HEK293 (cell line): ENCODE measurements around the gene FCN3.

Experiments
- CTCF ChIA-PET: fragments of 350-600 bp; formaldehyde crosslinking; extraction: SDS; loops from one replicate; lab custom pipeline; 2021; ENCODE audit warnings: antibody characterized with exemption; lab: Yijun Ruan, JAX
- POLR2A ChIA-PET: fragments of 300-600 bp; formaldehyde crosslinking; extraction: SDS; loops from one replicate; lab custom pipeline; 2020; ENCODE audit warnings: antibody characterized with exemption, inconsistent platforms; lab: Yijun Ruan, JAX
- H3K27ac ChIP-seq: fragments of 200-500 bp; sonication (Bioruptor generic); 2 replicates; pipeline ENCODE4 v1.5.1; 2014; ENCODE audit warnings: low read depth, low read length, control low read depth, inconsistent platforms; ENCODE audit errors: extremely low read depth
- H3K36me3 ChIP-seq, 2 experiments: fragments of 200-500 bp in 1 of 2; sonication (Bioruptor generic) in 1 of 2; 1 replicate in 1 of 2; 2 replicates in 1 of 2; pipeline ENCODE4 v1.5.1; 2014 to 2017; ENCODE audit warnings: inconsistent platforms in 2 of 2, low read length in 2 of 2; ENCODE audit not compliant: control insufficient read depth in 2 of 2, insufficient read depth in 1 of 2
- H3K4me1 ChIP-seq: fragments of 200-500 bp; sonication (Bioruptor generic); 2 replicates; pipeline ENCODE4 v1.5.1; 2014; ENCODE audit warnings: mild to moderate bottlenecking, low read length, inconsistent platforms; ENCODE audit not compliant: control insufficient read depth, insufficient read depth
- H3K4me3 ChIP-seq: 2 replicates; pipeline ENCODE4 v1.5.1; 2011; ENCODE audit warnings: low read depth, mild to moderate bottlenecking, control low read depth, low read length, moderate library complexity
- H3K9me3 ChIP-seq: fragments of 200-500 bp; sonication (Bioruptor generic); 2 replicates; pipeline ENCODE4 v1.5.1; 2014; ENCODE audit warnings: low read depth, low read length, inconsistent platforms; ENCODE audit not compliant: control insufficient read depth, insufficient read depth
- FEZF1 ChIP-seq: fragments of 450-650 bp; formaldehyde crosslinking; IDR thresholded peaks from 2 replicates; pipeline ENCODE4 v1.5.1; 2016; ENCODE audit warnings: missing biosample characterization, missing genetic modification characterization
- GFI1B ChIP-seq: fragments of 450-650 bp; formaldehyde crosslinking; IDR thresholded peaks from 2 replicates; pipeline ENCODE4 v1.5.1; 2016; ENCODE audit warnings: missing biosample characterization, missing genetic modification characterization
- GLIS1 ChIP-seq: fragments of 450-650 bp; formaldehyde crosslinking; IDR thresholded peaks from 2 replicates; pipeline ENCODE4 v1.5.1; 2016; ENCODE audit warnings: missing biosample characterization, missing genetic modification characterization
- PRDM1 ChIP-seq: fragments of 450-650 bp; formaldehyde crosslinking; IDR thresholded peaks from 2 replicates; pipeline ENCODE4; 2016; ENCODE audit warnings: missing biosample characterization, missing genetic modification characterization
- TRIM28 ChIP-seq: IDR thresholded peaks from 2 replicates; pipeline ENCODE4 v1.6.1; 2011; ENCODE audit warnings: low read length, control low read depth, borderline replicate concordance
- WT1 ChIP-seq: fragments of 450-650 bp; formaldehyde crosslinking; IDR thresholded peaks from 2 replicates; pipeline ENCODE4 v1.5.1; 2016; ENCODE audit warnings: missing biosample characterization, missing genetic modification characterization
- ZEB2 ChIP-seq: fragments of 450-650 bp; formaldehyde crosslinking; IDR thresholded peaks from 2 replicates; pipeline ENCODE4 v1.5.1; 2016; ENCODE audit warnings: missing biosample characterization, missing genetic modification characterization
- ZNF114 ChIP-seq: fragments of 450-650 bp; formaldehyde crosslinking; IDR thresholded peaks from 2 replicates; pipeline ENCODE4 v1.5.0; 2017; ENCODE audit warnings: missing biosample characterization, missing genetic modification characterization
- ZNF121 ChIP-seq: fragments of 450-650 bp; formaldehyde crosslinking; IDR thresholded peaks from 2 replicates; pipeline ENCODE4 v1.5.1; 2016; ENCODE audit warnings: missing biosample characterization, missing genetic modification characterization
- ZNF132 ChIP-seq: fragments of 450-650 bp; formaldehyde crosslinking; IDR thresholded peaks from 2 replicates; pipeline ENCODE4 v1.5.1; 2017; ENCODE audit warnings: missing biosample characterization, missing genetic modification characterization, borderline replicate concordance
- ZNF138 ChIP-seq: fragments of 450-650 bp; formaldehyde crosslinking; IDR thresholded peaks from 2 replicates; pipeline ENCODE4 v1.5.1; 2016; ENCODE audit warnings: missing biosample characterization, missing genetic modification characterization, borderline replicate concordance
- ZNF157 ChIP-seq: fragments of 450-650 bp; formaldehyde crosslinking; IDR thresholded peaks from 2 replicates; pipeline ENCODE4 v1.5.1; 2016; ENCODE audit warnings: missing biosample characterization, missing genetic modification characterization
- ZNF404 ChIP-seq: fragments of 450-650 bp; formaldehyde crosslinking; IDR thresholded peaks from 2 replicates; pipeline ENCODE4 v1.5.1; 2017; ENCODE audit warnings: missing biosample characterization, missing genetic modification characterization
- ZNF426 ChIP-seq: fragments of 450-650 bp; formaldehyde crosslinking; IDR thresholded peaks from 2 replicates; pipeline ENCODE4 v1.5.1; 2017; ENCODE audit warnings: missing biosample characterization, missing genetic modification characterization, mild to moderate bottlenecking, inconsistent platforms, moderate library complexity
- ZNF544 ChIP-seq: fragments of 450-650 bp; formaldehyde crosslinking; IDR thresholded peaks from 2 replicates; pipeline ENCODE4 v1.5.0; 2017; ENCODE audit warnings: missing biosample characterization, missing genetic modification characterization
- ZNF600 ChIP-seq: fragments of 450-650 bp; formaldehyde crosslinking; IDR thresholded peaks from 2 replicates; pipeline ENCODE4 v1.5.1; 2016; ENCODE audit warnings: missing biosample characterization, missing genetic modification characterization
- ZNF610 ChIP-seq: fragments of 450-650 bp; formaldehyde crosslinking; IDR thresholded peaks from 2 replicates; pipeline ENCODE4 v1.5.1; 2016; ENCODE audit warnings: missing biosample characterization, missing genetic modification characterization, borderline replicate concordance
- ZNF785 ChIP-seq: fragments of 450-650 bp; formaldehyde crosslinking; IDR thresholded peaks from 2 replicates; pipeline ENCODE4 v1.5.1; 2016; ENCODE audit warnings: missing biosample characterization, missing genetic modification characterization
- ZNF791 ChIP-seq: fragments of 450-650 bp; formaldehyde crosslinking; IDR thresholded peaks from 2 replicates; pipeline ENCODE4 v1.5.1; 2016; ENCODE audit warnings: missing biosample characterization, missing genetic modification characterization
- TF ChIP-seq, protein P1 (sequence below): fragments of 450-650 bp; IDR thresholded peaks from 2 replicates; pipeline ENCODE4 v1.5.1; 2018; ENCODE audit warnings: missing biosample characterization, missing genetic modification characterization
- TF ChIP-seq, protein P2 (sequence below): fragments of 450-650 bp; formaldehyde crosslinking; IDR thresholded peaks from 2 replicates; pipeline ENCODE4 v1.5.1; 2016; ENCODE audit warnings: missing biosample characterization, missing genetic modification characterization
- TF ChIP-seq, protein P3 (sequence below): fragments of 450-650 bp; formaldehyde crosslinking; IDR thresholded peaks from 2 replicates; pipeline ENCODE4 v1.5.1; 2016; ENCODE audit warnings: missing biosample characterization, missing genetic modification characterization
- TF ChIP-seq, protein P4 (sequence below): fragments of 450-650 bp; formaldehyde crosslinking; IDR thresholded peaks from 2 replicates; pipeline ENCODE4 v1.5.1; 2016; ENCODE audit warnings: missing biosample characterization, missing genetic modification characterization, low read depth
- TF ChIP-seq, protein P5 (sequence below): fragments of 450-650 bp; formaldehyde crosslinking; IDR thresholded peaks from 2 replicates; pipeline ENCODE4; 2016; ENCODE audit warnings: missing biosample characterization, missing genetic modification characterization
- TF ChIP-seq, protein P6 (sequence below): fragments of 450-650 bp; formaldehyde crosslinking; IDR thresholded peaks from 2 replicates; pipeline ENCODE4 v1.5.1; 2017; ENCODE audit warnings: missing biosample characterization, missing genetic modification characterization

Gene FCN3

DNA sequence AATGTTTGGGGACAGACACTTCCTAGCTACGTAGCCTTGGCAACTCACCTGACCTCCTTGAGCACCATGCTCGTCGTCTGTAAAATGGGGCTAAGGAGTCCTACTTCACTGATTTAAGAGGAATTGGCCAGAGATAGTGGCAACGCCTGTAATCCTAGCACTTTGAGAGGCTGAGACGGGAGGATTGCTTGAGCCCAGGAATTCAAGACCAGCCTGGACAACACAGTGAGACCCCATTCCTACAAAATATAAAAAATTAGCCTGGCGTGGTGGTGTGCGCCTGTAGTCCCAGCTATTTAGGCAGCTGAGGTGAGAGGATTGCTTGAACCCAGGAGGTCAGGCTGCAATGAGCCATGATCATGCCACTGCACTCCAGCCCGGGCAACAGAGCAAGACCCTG, 28.3 kb downstream of the FCN3 start:
- Histone ChIP-seq H3K36me3 (peaks cover 0 to 11% of the 10 kb centered on the region in 2 experiments; a peak in 1 of 3 replicates), H3K9me3 (no peaks in the 10 kb centered on the region), H3K4me1 (peaks cover 6% of the 10 kb centered on the region), H3K4me3 (no peak overlapping the region), H3K27ac (no peak overlapping the region)
- TF ChIP-seq, protein P1, sequence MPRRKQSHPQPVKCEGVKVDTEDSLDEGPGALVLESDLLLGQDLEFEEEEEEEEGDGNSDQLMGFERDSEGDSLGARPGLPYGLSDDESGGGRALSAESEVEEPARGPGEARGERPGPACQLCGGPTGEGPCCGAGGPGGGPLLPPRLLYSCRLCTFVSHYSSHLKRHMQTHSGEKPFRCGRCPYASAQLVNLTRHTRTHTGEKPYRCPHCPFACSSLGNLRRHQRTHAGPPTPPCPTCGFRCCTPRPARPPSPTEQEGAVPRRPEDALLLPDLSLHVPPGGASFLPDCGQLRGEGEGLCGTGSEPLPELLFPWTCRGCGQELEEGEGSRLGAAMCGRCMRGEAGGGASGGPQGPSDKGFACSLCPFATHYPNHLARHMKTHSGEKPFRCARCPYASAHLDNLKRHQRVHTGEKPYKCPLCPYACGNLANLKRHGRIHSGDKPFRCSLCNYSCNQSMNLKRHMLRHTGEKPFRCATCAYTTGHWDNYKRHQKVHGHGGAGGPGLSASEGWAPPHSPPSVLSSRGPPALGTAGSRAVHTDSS (tag by site-specific recombination), result no peak
- TF ChIP-seq ZNF600 (tag by site-specific recombination) (no peak), ZNF544 (no peak), GLIS1 (tag by site-specific recombination) (no peak), WT1 (tag by site-specific recombination) (no peak), GFI1B (tag by site-specific recombination) (no peak), ZNF121 (peak; percentile 95)
- TF ChIP-seq, protein P2, sequence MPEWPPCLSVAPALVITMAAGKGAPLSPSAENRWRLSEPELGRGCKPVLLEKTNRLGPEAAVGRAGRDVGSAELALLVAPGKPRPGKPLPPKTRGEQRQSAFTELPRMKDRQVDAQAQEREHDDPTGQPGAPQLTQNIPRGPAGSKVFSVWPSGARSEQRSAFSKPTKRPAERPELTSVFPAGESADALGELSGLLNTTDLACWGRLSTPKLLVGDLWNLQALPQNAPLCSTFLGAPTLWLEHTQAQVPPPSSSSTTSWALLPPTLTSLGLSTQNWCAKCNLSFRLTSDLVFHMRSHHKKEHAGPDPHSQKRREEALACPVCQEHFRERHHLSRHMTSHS (tag by site-specific recombination), result no peak
- ChIA-PET POLR2A (interaction anchor here (0.5 to 0.6 kb wide), 2 partner anchors 8 to 38 kb away, joined by 5 to 7 read pairs; no protein-coding TSS in a partner anchor), CTCF (interaction anchor here (0.8 to 4.7 kb wide), 5 partner anchors 11 to 46 kb away, joined by 5 to 34 read pairs (median 6); partner anchors contain the start of gene MAP3K6)

DNA sequence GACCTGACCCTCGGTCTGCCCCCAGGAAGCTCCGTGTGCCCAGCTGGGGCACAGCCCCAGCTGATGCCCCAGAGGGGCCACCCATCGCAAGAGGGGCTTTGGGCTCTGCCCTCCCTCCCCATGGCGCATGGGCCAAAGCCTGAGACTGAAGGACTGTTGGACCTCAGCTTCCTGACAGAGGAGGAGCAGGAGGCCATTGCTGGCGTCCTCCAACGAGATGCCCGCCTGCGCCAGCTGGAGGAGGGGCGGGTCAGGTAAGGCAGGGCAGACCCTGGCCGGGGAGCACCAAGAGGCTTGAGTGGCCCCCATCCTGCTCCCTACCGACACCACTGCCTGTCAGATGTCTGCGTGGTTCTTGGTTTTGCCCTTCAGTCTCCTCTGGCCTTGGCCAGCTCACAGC, 29.4 kb downstream of the FCN3 start:
- H3K4me1 ChIP-seq, result peaks cover 6% of the 10 kb centered on the region

More for the DNA sequence above, 29.4 kb downstream of the FCN3 start:
- TF ChIP-seq ZNF426 (tag by site-specific recombination) (no peak), FEZF1 (tag by site-specific recombination) (no peak), ZEB2 (tag by site-specific recombination) (no peak), ZNF791 (no peak), ZNF610 (tag by site-specific recombination) (no peak), ZNF132 (no peak), ZNF114 (tag by site-specific recombination) (no peak), PRDM1 (tag by site-specific recombination) (no peak), TRIM28 (no peak), ZNF785 (tag by site-specific recombination) (no peak), ZNF404 (tag by site-specific recombination) (no peak), ZNF138 (tag by site-specific recombination) (no peak), ZNF157 (tag by site-specific recombination) (no peak)
- TF ChIP-seq, protein P3, sequence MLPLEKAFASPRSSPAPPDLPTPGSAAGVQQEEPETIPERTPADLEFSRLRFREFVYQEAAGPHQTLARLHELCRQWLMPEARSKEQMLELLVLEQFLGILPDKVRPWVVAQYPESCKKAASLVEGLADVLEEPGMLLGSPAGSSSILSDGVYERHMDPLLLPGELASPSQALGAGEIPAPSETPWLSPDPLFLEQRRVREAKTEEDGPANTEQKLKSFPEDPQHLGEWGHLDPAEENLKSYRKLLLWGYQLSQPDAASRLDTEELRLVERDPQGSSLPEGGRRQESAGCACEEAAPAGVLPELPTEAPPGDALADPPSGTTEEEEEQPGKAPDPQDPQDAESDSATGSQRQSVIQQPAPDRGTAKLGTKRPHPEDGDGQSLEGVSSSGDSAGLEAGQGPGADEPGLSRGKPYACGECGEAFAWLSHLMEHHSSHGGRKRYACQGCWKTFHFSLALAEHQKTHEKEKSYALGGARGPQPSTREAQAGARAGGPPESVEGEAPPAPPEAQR (tag by site-specific recombination), result no peak
- TF ChIP-seq, protein P4, sequence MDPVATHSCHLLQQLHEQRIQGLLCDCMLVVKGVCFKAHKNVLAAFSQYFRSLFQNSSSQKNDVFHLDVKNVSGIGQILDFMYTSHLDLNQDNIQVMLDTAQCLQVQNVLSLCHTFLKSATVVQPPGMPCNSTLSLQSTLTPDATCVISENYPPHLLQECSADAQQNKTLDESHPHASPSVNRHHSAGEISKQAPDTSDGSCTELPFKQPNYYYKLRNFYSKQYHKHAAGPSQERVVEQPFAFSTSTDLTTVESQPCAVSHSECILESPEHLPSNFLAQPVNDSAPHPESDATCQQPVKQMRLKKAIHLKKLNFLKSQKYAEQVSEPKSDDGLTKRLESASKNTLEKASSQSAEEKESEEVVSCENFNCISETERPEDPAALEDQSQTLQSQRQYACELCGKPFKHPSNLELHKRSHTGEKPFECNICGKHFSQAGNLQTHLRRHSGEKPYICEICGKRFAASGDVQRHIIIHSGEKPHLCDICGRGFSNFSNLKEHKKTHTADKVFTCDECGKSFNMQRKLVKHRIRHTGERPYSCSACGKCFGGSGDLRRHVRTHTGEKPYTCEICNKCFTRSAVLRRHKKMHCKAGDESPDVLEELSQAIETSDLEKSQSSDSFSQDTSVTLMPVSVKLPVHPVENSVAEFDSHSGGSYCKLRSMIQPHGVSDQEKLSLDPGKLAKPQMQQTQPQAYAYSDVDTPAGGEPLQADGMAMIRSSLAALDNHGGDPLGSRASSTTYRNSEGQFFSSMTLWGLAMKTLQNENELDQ (tag by site-specific recombination), result no peak
- TF ChIP-seq, protein P5, sequence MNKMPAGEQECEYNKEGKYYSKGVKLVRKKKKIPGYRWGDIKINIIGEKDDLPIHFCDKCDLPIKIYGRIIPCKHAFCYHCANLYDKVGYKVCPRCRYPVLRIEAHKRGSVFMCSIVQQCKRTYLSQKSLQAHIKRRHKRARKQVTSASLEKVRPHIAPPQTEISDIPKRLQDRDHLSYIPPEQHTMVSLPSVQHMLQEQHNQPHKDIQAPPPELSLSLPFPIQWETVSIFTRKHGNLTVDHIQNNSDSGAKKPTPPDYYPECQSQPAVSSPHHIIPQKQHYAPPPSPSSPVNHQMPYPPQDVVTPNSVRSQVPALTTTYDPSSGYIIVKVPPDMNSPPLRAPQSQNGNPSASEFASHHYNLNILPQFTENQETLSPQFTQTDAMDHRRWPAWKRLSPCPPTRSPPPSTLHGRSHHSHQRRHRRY (tag by site-specific recombination), result no peak
- TF ChIP-seq, protein P6, sequence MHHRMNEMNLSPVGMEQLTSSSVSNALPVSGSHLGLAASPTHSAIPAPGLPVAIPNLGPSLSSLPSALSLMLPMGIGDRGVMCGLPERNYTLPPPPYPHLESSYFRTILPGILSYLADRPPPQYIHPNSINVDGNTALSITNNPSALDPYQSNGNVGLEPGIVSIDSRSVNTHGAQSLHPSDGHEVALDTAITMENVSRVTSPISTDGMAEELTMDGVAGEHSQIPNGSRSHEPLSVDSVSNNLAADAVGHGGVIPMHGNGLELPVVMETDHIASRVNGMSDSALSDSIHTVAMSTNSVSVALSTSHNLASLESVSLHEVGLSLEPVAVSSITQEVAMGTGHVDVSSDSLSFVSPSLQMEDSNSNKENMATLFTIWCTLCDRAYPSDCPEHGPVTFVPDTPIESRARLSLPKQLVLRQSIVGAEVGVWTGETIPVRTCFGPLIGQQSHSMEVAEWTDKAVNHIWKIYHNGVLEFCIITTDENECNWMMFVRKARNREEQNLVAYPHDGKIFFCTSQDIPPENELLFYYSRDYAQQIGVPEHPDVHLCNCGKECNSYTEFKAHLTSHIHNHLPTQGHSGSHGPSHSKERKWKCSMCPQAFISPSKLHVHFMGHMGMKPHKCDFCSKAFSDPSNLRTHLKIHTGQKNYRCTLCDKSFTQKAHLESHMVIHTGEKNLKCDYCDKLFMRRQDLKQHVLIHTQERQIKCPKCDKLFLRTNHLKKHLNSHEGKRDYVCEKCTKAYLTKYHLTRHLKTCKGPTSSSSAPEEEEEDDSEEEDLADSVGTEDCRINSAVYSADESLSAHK (tag by site-specific recombination), result no peak
- TF ChIP-seq, all 188 proteins: peak for 0
- Histone ChIP-seq H3K9me3 (no peaks in the 10 kb centered on the region), H3K27ac (no peak overlapping the region), H3K4me3 (no peak overlapping the region), H3K36me3 (peaks cover 0 to 7% of the 10 kb centered on the region in 2 experiments; a peak in 1 of 3 replicates)
- POLR2A ChIA-PET, result interaction anchor here (0.5 to 0.7 kb wide), 3 partner anchors 214 to 352 kb away, joined by 3 read pairs; partner anchors contain the start of gene TRNP1
- CTCF ChIA-PET, result interaction anchor here (1.3 to 4.7 kb wide), 4 partner anchors 12 to 45 kb away, joined by 5 to 34 read pairs (median 8); partner anchors contain the start of gene MAP3K6
